Endodermal cell (in vitro differentiated cells): ENCODE results near the gene CTNND2. TPM values are rescaled to one million over a fixed set of nuclear protein-coding genes. Genes with fewer than 3 reads are reported as not detected.

Source experiments
- DNase-seq: peaks from one replicate; pipeline ENCODE4 v3.0.0-alpha.2; 2017
- H3K27ac ChIP-seq: 2 replicates; pipeline ENCODE4 v1.5.1; 2013; ENCODE audit warnings: mild to moderate bottlenecking, low read depth, low read length, moderate library complexity
- H3K27me3 ChIP-seq: 2 replicates; pipeline ENCODE4 v1.6.1; 2013; ENCODE audit warnings: mild to moderate bottlenecking, low read length, moderate library complexity; ENCODE audit not compliant: insufficient read depth, control insufficient read depth, poor library complexity, severe bottlenecking
- H3K36me3 ChIP-seq: 2 replicates; pipeline ENCODE4 v1.7.0; 2013; ENCODE audit warnings: mild to moderate bottlenecking, low read length, moderate library complexity; ENCODE audit not compliant: control insufficient read depth, insufficient read depth
- H3K4me1 ChIP-seq: one replicate; pipeline ENCODE4 v1.7.0; 2013; ENCODE audit warnings: low read length; ENCODE audit not compliant: control insufficient read depth, insufficient read depth
- H3K4me3 ChIP-seq: 2 replicates; pipeline ENCODE4 v1.5.1; 2013; ENCODE audit warnings: mild to moderate bottlenecking, low read length, moderate library complexity
- H3K9ac ChIP-seq: 2 replicates; pipeline ENCODE4 v1.6.1; 2013; ENCODE audit warnings: mild to moderate bottlenecking, low read length, moderate library complexity; ENCODE audit not compliant: poor library complexity, severe bottlenecking; ENCODE audit errors: extremely low read depth
- H3K9me3 ChIP-seq: 2 replicates; pipeline ENCODE4 v1.6.1; 2013; ENCODE audit warnings: mild to moderate bottlenecking, low read length, moderate library complexity; ENCODE audit not compliant: control insufficient read depth
- H3K27ac Mint-ChIP-seq: 2 replicates; pipeline ENCODE4 v1.8.0; 2020; ENCODE audit warnings: mixed read lengths
- H3K27me3 Mint-ChIP-seq: 2 replicates; pipeline ENCODE4 v1.8.0; 2021; ENCODE audit warnings: mild to moderate bottlenecking, mixed read lengths; ENCODE audit not compliant: insufficient read depth
- H3K36me3 Mint-ChIP-seq: 2 replicates; pipeline ENCODE4 v1.8.0; 2020; ENCODE audit warnings: low read depth, mixed read lengths
- H3K4me1 Mint-ChIP-seq: 2 replicates; pipeline ENCODE4 v1.8.0; 2020; ENCODE audit warnings: mixed read lengths
- H3K4me3 Mint-ChIP-seq: 2 replicates; pipeline ENCODE4 v1.8.0; 2020; ENCODE audit warnings: mild to moderate bottlenecking, moderate library complexity, mixed read lengths
- H3K9me3 Mint-ChIP-seq: 2 replicates; pipeline ENCODE4 v1.8.0; 2020; ENCODE audit warnings: mild to moderate bottlenecking, mixed read lengths
- CTCF ChIP-seq: fragments of 200-600 bp; sonication (generic); conservative IDR thresholded peaks from 2 replicates; pipeline ENCODE4 v1.5.0; 2021; ENCODE audit warnings: antibody characterized with exemption, mild to moderate bottlenecking
- WGBS, 2 experiments: methylation state at CpG; one replicate each; pipeline versions ENCODE4 v1.1.5 to v1.1.7; 2013; ENCODE audit warnings: missing lambda C conversion rate in 2 of 2, mixed read lengths in 1 of 2; ENCODE audit not compliant: insufficient coverage in 1 of 2, insufficient read length in 1 of 2; 5-methylcytosine and 5-hydroxymethylcytosine counted together
- total RNA-seq, 2 donors: library from RNA; stranded (reverse); fragmentation: NEBNext Ultra II Directional in 1 of 2; extraction: Animal tissue kit (Norgen Biotek cat#: 25700) in 1 of 2; gene quantifications; 2 replicates in 1 of 2; 3 replicates in 1 of 2; pipeline ENCODE4 v1.2.1, GENCODE V29; 2021

Gene CTNND2
- total RNA-seq, 2 donors from 2014 or later: 6.5 to 10.3 TPM

- WGBS, 2 experiments: 57 to 63% methylated on average over 3 to 4 of the region's 4 CpGs
- H3K4me3 Mint-ChIP-seq: no peak overlapping the region
- H3K36me3 Mint-ChIP-seq: no peaks in the 10 kb centered on the region
- H3K27ac ChIP-seq: no peak overlapping the region
- TF ChIP-seq CTCF: no peak
- no peaks in the 10 kb centered on the region for H3K27me3 Mint-ChIP-seq
- H3K4me1 ChIP-seq: no peaks in the 10 kb centered on the region
- H3K9me3 Mint-ChIP-seq: no peaks in the 10 kb centered on the region
- H3K9me3 ChIP-seq: no peaks in the 10 kb centered on the region
- no peaks in the 10 kb centered on the region for H3K36me3 ChIP-seq
- DNase-seq: no peak
- no peak overlapping the region for H3K27ac Mint-ChIP-seq
- H3K27me3 ChIP-seq: no peaks in the 10 kb centered on the region
- H3K9ac ChIP-seq: no peak overlapping the region
- H3K4me1 Mint-ChIP-seq: no peaks in the 10 kb centered on the region
- no peak overlapping the region for H3K4me3 ChIP-seq
Observed at GRCh38 chr5:11357928-11358327, 546.3 kb downstream of the CTNND2 start.

DNA sequence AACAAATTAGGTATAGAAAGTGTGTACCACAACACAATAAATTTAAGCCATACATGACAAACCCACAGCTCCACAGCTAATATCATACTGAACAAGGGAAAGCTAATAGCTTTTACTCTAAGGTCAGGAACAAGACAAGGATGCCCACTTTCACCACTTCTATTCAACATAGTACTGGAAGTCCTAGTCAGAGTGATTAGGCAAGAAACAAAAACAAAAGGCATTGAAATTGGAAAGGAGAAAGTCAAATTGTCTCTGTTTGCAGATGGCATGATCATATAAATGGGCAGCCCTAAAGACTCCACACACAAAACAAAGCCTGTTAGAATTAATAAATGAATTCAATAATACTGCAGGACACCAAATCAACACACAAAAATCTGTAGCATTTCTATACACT is 548.8 kb downstream of the CTNND2 start:
- H3K36me3 Mint-ChIP-seq: no peaks in the 10 kb centered on the region
- Histone ChIP-seq H3K27me3 (no peaks in the 10 kb centered on the region), H3K4me1 (no peaks in the 10 kb centered on the region), H3K9ac (no peak overlapping the region), H3K27ac (no peak overlapping the region), H3K36me3 (no peaks in the 10 kb centered on the region), H3K9me3 (no peaks in the 10 kb centered on the region), H3K4me3 (no peak overlapping the region)
- TF ChIP-seq CTCF: no peak
- H3K4me1 Mint-ChIP-seq: peaks cover 3% of the 10 kb centered on the region
- H3K27ac Mint-ChIP-seq: no peak overlapping the region
- no peaks in the 10 kb centered on the region for H3K27me3 Mint-ChIP-seq
- no peak overlapping the region for H3K4me3 Mint-ChIP-seq
- no peak for DNase-seq
- H3K9me3 Mint-ChIP-seq: no peaks in the 10 kb centered on the region

GRCh38 chr5:11346336-11346735 is 557.9 kb downstream of the CTNND2 start:
- no peaks in the 10 kb centered on the region for H3K36me3 ChIP-seq
- Mint-ChIP-seq H3K9me3 (no peaks in the 10 kb centered on the region), H3K4me1 (peaks cover 3% of the 10 kb centered on the region), H3K4me3 (no peak overlapping the region), H3K27ac (no peak overlapping the region), H3K27me3 (no peaks in the 10 kb centered on the region), H3K36me3 (no peaks in the 10 kb centered on the region)
- peak; percentile 49 for TF ChIP-seq CTCF
- no peaks in the 10 kb centered on the region for H3K9me3 ChIP-seq
- H3K9ac ChIP-seq: no peak overlapping the region
- H3K27me3 ChIP-seq: no peaks in the 10 kb centered on the region
- DNase-seq: peak; percentile 85
- no peak overlapping the region for H3K4me3 ChIP-seq
- no peak overlapping the region for H3K27ac ChIP-seq
- no peaks in the 10 kb centered on the region for H3K4me1 ChIP-seq
- WGBS, 2 experiments: 93 to 97% methylated on average over 13 to 16 of the region's 16 CpGs
